AG10803 (cell line): ENCODE data around the gene PRKAB1.
"Not testable (repeated sequence)": the region's sequence is repeated elsewhere in the genome, so short reads cannot be mapped to it uniquely, and the experiment has no call there.

ENCODE experiments used
- DNase-seq: peaks from one replicate; pipeline ENCODE4 v3.0.0; 2010; ENCODE audit warnings: low read depth
- H3K4me3 ChIP-seq: 2 replicates; pipeline ENCODE4 v1.5.1; 2011; ENCODE audit warnings: mild to moderate bottlenecking, low read length, control low read depth
- TF ChIP-seq, protein P1 (sequence below): conservative IDR thresholded peaks from 2 replicates; pipeline ENCODE4 v1.5.1; 2011; ENCODE audit warnings: mild to moderate bottlenecking, low read length, control low read depth, inconsistent platforms

PRKAB1 gene, protein sequence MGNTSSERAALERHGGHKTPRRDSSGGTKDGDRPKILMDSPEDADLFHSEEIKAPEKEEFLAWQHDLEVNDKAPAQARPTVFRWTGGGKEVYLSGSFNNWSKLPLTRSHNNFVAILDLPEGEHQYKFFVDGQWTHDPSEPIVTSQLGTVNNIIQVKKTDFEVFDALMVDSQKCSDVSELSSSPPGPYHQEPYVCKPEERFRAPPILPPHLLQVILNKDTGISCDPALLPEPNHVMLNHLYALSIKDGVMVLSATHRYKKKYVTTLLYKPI

DNA sequence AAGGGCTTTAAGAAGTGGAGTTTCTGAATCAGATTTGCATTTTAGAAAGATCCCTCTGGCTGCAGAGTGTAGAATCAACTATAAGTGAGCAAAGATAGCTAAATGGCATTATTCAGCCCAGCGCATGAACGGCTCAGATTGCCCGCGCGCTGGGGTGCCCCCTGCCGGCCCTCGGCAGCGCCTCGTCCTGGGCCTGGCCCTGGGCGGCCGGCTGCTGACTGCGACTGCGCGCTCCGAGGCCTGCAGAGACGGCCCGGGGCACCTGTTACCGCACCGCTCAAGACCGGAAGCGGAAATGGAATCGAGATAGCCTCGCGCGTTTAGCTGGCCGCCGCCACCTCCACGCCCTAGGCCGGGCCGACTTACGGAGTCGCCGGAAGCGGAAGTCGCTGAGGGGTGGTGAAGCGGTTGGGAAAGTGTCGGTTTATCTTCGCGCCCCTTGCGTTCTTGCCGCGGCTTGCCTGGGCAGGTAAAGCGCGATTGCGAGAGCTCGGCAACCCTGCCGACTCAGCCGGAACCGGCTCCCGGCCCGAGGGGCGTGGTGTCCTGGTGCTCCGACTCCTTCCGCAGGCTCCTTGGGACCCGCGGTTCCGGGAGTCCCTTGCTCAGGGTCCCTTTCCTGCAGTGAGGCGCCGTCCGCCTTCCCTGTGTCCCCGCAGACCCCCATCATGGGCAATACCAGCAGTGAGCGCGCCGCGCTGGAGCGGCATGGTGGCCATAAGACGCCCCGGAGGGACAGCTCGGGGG is at the start of gene PRKAB1:
PRKAB1 (plus strand) TSS at position 557 of the 747 bp plus-strand sequence; CDS start at position 669, 112 bp downstream.
- TF ChIP-seq, protein P1, sequence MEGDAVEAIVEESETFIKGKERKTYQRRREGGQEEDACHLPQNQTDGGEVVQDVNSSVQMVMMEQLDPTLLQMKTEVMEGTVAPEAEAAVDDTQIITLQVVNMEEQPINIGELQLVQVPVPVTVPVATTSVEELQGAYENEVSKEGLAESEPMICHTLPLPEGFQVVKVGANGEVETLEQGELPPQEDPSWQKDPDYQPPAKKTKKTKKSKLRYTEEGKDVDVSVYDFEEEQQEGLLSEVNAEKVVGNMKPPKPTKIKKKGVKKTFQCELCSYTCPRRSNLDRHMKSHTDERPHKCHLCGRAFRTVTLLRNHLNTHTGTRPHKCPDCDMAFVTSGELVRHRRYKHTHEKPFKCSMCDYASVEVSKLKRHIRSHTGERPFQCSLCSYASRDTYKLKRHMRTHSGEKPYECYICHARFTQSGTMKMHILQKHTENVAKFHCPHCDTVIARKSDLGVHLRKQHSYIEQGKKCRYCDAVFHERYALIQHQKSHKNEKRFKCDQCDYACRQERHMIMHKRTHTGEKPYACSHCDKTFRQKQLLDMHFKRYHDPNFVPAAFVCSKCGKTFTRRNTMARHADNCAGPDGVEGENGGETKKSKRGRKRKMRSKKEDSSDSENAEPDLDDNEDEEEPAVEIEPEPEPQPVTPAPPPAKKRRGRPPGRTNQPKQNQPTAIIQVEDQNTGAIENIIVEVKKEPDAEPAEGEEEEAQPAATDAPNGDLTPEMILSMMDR, result peak; percentile 61
- DNase-seq, result peak; percentile 97
- H3K4me3 ChIP-seq, result peak within 1 kb of the TSS; percentile 94

DNA sequence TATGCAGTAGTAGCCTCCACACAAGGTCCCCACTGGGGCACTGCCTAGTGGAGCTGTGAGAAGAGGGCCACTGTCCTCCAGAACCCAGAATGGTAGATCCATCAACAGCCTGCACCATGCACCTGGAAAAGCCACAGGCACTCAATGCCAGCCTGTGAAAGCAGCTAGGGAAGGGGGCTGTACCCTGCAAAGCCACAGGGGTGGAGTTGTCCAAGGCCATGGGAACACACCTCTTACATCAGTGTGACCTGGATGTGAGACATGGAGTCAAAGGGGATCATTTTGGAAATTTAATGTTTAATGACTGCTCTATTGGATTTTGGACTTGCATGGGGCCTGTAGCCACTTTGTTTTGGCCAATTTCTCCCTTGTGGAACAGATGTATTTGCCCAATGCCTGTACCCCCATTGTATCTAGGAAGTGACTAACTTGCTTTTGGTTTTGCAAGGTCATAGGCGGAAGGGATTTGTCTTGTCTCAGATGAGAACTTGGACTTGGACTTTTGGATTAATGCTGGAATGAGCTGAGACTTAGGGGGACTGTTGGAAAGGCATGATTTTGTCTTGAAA is 49.5 kb upstream of the PRKAB1 start:
- DNase-seq, result not testable (repeated sequence)

DNA sequence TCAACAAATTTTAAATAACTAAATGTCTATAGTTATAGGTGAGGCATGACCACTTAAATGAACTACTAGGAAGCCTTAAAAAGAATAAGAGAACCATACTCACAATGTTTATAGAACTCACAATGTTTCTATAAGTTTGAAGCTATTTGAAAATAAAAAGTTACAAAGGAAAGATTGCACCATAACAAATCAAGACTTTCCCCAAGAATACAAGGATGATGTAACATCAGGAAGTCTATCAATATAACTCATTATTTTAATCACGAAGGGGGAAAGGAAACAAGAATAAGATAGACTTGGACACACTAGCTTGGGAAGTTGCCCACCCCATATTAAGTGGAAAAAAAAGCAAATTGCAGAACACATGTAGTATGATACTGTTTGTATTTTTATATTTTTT is 47.4 kb upstream of the PRKAB1 start:
- no peak for DNase-seq
- no peak overlapping the region for H3K4me3 ChIP-seq
- TF ChIP-seq, protein P1, result no peak

More for the DNA sequence above, 49.5 kb upstream of the PRKAB1 start:
- H3K4me3 ChIP-seq, result not testable (repeated sequence)

DNA sequence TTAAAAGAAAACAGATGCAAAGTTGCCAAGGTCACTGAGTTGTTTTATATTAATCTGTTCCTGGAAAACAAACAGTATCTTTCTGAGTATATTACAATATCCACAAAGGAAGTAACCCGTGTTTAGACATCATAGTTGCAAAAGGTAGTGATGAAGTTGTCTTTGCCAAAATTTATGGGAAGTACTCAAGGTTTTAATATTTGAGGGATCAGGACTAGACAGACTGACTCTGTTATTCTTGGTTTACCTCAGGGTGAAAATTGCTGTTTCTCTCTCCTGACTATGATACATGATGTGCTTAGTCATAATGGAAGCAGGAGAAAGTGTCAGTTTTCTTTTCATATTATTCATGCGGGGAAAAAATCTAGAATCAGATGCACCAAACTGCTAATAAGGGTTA is 46.1 kb upstream of the PRKAB1 start:
- no peak overlapping the region for H3K4me3 ChIP-seq
- TF ChIP-seq, protein P1, result no peak
- no peak for DNase-seq

DNA sequence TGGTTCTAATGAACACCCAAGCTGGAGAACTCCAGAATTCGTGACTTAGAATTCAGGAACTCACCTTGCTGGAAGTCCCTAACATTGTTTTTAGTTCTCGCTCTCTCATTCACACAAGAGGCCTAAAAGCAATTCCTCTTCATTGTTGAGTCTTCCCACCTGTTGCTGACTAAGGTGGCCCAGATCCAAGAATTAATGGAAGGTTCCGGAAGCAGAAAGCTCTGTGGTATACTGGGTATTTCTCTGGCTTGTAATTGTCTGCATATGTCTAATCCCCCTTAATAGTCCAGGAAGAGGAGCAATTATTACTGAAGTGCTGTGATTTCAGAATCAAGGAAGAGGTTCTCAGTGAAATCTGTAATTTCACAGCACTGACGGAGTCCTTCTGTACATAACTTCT is 43.0 kb upstream of the PRKAB1 start:
- H3K4me3 ChIP-seq, result no peak overlapping the region
- TF ChIP-seq, protein P1, result no peak
- no peak for DNase-seq

DNA sequence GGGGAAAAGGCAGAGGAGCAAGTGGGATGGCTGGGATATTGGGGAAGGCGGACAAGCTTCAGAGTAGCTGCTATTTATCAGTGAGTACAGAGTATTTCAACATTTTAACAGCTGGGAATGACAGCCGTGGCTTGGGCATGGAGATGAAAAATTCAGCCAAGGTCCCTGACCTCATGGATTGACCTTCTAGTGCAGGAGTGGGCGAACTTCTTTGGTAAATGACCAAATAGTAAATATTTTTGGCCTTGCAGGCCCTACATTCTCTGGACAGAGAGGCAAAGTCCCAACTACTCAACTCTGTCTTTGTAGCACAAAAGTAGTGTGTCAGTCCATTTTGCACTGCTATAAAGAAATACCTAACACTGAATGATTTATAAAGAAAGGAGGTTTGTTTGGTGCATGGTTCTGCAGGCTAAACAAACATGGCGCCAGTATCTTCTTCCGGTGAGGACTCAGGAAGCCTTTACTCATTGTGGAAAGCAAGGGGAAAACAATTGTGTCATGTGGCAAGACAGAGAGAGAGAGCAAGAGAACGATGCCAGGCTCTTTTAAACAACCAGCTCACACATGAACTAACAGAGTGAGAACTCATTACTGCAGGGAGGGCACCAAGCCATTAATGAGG is 40.8 kb upstream of the PRKAB1 start:
- TF ChIP-seq, protein P1, result no peak
- DNase-seq, result no peak
- no peak overlapping the region for H3K4me3 ChIP-seq

DNA sequence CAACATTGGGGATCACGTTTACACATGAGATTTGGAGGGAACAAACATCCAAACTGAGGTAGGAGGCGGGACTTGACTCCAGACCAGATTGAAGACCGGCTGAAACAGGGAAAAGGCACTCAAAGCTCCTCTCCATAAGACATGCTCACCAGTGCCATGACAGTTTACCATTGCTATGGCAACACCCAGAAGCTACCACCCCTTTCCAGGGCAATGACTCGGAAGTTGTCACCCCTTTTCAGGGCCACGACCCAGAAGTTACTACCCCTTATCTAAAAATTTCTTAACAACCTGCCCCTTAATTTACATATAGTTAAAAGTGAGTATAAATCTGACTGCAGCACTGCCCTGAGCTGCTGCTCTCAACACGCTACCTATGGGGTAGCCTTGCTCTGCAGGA is 40.2 kb upstream of the PRKAB1 start:
- H3K4me3 ChIP-seq, result no peak overlapping the region
- TF ChIP-seq, protein P1, result no peak
- DNase-seq, result no peak
